UCSD-AML1 (cell line): Measurements from ENCODE around the gene SLC10A1.
"Not testable (repeated sequence)": the region's sequence is repeated elsewhere in the genome, so short reads cannot be mapped to it uniquely, and the experiment has no call there.

Experiments
- DNase-seq: peaks from one replicate; lab custom pipeline; 2025; ENCODE audit not compliant: unreplicated experiment; lab: John Stamatoyannopoulos, UW

SLC10A1 gene

DNA sequence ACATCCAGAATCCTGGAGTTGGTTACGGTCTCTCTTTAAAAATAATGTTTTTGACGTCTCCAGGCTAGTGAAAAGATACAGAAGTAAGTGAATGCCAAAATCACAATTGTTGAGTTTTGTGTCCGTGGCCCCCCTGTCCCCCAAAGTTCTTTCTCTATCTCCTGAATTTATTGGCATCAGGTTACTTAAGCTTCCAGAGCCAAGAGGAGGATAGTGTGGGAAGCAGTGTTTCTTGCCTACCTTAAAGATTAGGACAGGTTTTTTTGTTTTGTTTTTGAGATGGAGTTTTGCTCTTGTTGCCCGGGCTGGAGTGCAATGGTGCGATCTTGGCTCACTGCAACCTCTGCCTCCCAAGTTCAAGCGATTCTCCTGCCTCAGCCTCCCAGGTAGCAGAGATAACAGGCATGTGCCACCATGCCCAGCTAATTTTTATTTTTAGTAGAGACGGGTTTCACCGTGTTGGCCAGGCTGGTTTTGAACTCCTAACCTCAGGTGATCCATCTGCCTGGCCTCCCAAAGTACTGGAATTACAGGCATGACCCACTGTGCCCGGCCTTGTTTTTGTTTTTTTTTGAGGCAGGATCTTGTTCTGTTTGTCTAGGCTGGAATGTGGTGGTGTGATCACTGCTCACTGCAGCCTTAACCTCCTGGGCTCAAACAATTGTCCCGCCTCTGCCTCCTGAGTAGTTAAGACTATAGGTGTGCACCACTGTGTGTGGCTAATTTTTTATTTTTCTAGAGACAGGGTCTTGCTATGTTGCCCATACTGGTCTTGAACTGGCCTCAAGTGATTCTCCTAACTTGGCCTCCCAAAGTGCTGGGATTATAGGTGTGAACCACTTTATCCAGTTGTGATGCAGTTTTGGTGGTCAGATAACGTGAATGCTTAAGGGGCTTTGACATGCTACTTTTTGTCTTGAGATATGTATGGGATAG, 24.7 kb downstream of the SLC10A1 start:
- DNase-seq: no peak

DNA sequence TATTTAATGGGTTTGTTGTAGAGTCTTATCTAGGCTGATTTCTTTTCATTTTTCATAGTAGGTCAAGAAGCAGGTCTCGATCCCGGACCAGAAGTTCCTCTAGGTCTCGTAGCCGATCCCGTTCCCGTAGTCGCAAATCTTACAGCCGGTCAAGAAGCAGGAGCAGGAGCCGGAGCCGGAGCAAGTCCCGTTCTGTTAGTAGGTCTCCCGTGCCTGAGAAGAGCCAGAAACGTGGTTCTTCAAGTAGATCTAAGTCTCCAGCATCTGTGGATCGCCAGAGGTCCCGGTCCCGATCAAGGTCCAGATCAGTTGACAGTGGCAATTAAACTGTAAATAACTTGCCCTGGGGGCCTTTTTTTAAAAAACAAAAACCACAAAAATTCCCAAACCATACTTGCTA, 25.9 kb downstream of the SLC10A1 start:
- DNase-seq: no peak

GRCh38 chr14:69770559-69770958, 26.5 kb downstream of the SLC10A1 start:
- no peak for DNase-seq

DNA sequence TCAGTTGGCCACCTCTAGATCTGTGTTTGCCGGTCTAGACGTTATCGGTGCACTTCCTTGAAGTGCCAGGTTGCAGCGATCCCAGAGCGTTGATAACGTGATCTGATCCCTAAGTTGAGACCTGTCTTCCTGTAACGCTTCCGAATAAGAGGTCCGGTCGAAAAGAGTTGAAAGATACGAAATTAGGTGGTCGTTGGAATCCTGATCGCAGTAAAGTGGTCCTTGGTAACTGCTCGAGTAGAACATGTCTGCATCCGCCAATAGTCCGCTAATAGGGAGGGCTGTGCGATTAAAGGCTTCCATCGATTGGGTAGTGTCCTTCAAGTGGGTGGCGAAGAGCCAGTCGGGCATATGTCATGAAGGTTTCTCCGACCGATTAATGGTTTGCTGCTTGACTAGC, 27.4 kb downstream of the SLC10A1 start:
- DNase-seq: no peak

GRCh38 chr14:69768873-69769272, 28.2 kb downstream of the SLC10A1 start:
- no peak for DNase-seq

DNA sequence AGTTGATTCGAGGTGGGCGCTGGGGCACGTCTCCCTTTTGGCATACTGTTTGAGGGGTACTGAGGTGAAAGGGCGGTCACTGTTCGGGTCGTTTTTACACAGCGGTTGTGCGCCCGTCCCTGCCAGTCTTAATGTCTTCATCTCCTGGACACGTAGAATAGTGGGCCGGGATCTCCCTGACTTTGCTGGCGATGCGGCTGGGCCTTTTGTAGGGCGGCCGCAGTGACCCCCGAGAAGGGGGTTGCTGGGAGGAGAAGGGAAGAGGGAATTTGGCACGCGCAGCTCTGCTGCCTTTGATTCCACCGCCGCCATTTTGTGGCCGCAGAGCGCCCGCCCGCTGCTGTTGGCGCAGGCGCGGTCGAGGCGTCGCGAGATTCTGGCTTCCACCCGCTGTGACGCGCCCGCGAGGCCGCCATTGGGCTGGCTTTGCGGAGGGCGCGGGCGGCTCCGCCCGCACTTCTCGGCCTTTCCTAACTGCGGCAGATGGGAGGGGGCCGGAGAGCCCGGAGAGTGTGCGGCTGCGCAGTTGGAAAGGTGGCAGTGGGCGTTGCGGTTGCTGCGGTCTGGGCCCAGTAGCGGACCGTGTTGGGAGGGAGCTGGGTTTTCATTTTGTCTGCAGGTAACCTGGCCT, 29.6 kb downstream of the SLC10A1 start:
- DNase-seq: peak; percentile 91

DNA sequence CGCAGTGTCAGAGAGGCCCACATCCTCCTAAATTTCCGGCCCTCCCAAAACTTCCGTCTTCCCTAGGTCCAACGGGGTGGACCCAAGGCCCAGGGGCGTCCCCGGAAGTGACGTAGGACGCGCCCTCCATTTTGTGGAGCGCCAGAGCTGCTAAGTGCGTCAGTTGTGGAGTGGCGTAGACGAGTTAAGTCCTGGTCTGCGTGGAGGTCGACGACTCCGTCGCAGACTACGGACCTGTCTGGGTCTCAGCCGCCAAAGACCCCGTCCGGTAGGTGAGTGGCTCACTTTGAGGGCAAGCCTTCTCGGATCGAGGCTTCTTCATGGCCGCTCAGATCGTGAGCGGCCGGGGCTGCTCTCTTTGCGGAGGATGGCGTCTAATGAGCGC, 30.1 kb downstream of the SLC10A1 start, which contains the start of gene SRSF5:
SRSF5 (plus strand) TSS at position 159 of the 385 bp plus-strand sequence. CDS start 1,015 bp downstream, outside the sequence.
- peak; percentile 97 for DNase-seq

GRCh38 chr14:69763761-69764510, 33.1 kb downstream of the SLC10A1 start:
- DNase-seq: no peak

GRCh38 chr14:69760810-69761209, 36.2 kb downstream of the SLC10A1 start:
- DNase-seq: no peak

DNA sequence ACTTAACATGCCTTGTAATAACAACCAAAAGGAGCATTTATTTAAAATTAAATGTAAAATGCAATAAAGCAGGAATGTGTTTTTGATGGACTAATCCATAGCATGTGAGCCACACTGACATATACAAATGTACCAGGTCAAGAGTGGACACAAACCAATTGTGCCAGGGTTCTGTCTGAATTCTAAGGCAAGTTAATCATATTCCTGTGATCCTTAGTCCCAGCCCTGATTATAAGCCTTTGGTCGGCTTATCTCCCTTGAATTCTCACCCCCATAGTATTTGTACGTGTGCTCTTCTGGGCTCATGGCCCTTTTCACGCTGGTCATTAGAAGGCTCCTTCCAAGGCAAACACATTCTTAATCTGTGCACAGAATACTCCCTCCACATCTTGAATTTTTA, 40.7 kb downstream of the SLC10A1 start:
- DNase-seq: no peak

DNA sequence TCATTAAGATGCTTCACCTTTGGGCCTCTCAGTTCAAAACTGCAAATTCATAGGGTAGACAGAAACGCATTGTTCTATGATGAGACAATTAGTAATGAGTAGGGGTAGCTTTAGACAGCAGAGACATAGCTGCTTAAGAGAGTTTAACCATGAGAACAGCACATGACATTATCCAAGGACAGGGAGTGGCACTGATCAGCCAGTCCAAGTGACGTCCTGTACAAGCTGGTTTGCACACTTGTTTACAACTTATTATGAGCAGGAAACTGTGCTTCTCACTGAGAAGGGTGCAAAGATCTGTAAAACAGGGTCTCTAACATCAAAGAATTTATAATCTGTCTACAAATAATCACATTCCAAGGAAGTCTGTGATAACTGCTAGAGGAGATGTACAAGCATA, 41.3 kb downstream of the SLC10A1 start:
- no peak for DNase-seq

DNA sequence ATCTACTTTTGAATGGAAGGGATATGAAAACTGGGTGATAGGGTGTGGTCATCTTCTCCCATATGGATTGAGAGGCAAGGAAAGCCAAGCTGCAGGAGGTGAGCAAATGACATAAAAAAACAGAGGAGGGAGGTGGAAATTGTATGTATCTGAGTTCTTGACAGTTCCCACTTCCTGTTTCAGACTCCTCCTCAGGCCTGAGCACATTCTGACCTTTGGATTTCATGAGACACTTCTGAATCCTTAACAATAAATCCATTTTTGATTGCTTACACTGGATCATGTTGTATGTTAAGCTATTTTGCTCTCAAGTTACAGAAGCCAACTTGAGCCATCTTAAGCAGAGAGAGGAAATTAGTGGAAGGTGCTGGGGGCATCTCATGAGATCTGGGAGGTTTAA, 41.7 kb downstream of the SLC10A1 start:
- no peak for DNase-seq

DNA sequence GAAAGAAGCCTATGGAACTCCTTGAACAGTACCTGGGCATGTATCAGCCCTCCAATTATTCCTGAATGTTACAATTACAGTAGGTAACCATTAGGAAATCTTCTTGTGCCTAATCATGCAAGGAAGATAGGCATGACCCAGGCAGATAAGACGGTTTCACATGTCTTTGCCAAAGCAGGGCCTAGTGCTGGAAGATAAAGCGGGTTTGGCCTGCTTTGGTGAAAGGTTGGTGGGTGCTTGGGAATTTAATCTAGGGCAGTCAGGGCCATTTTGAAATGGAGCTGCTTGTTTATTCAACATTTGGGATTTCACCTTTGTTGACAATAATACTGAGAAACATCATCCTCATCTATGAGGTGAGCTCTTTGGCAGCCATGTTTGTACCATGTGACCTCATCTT, 42.6 kb downstream of the SLC10A1 start:
- no peak for DNase-seq

DNA sequence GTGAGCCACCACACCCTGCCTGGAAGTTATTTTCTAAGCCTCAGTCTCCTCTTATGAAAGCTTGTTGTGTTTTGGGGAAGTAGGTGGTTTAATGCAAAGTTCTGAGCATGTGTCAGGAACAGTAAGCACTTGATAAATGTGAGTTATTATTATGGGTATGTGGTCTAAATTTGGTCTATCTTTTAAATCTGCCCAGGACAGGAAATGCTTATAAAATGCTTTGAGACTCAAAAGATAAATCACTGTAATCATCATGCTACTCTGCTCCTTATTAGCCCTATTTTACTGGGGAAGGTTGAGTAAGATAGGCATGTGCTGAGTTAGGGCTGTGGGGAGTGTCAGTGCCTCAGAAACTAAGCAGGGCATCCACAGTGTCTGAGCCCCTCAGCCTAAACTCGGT, 43.2 kb downstream of the SLC10A1 start:
- DNase-seq: no peak

DNA sequence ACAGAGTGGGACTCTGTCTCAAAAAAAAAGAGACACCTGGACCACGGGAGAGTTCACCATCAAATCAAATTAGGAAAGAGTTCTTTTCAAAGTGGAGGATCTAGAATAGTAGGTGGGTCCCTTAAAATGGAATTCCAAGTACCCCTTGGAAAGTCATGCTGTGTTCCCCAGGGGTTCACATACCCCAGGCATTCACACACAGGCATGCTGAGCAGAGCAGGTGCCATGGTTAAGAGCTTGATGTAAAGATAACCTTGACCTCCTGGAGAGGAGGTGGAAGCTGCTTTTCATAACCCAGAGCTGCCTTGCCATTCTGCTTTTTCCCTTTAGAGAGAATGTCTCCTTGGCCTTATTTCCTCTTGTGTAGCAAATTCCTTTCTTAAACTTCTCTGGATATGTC, 44.3 kb downstream of the SLC10A1 start:
- no peak for DNase-seq

DNA sequence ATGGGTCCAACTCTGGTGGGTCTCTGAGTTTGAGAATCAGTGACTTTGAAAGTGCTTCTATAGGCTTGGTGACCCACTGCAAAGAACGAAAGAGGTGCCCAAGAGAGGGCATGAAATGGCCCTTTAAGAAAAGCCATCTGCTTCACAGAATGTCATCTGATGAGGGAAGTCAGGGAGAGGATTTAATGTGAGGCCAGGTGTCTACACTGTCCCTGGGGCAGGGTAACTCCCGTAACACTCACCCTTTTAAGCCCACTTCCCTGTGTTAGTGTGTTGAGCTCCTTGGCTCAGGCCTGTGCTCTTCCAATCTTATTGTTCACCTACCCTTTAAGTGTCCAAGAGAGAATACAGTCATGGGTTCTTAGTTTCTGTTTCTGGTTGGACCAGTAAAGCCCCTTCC, 46.5 kb downstream of the SLC10A1 start:
- no peak for DNase-seq

GRCh38 chr14:69749956-69750355, 47.1 kb downstream of the SLC10A1 start:
- no peak for DNase-seq

GRCh38 chr14:69741055-69741454, 56.0 kb downstream of the SLC10A1 start:
- no peak for DNase-seq

GRCh38 chr14:69736405-69736804, 60.6 kb downstream of the SLC10A1 start:
- not testable (repeated sequence) for DNase-seq

DNA sequence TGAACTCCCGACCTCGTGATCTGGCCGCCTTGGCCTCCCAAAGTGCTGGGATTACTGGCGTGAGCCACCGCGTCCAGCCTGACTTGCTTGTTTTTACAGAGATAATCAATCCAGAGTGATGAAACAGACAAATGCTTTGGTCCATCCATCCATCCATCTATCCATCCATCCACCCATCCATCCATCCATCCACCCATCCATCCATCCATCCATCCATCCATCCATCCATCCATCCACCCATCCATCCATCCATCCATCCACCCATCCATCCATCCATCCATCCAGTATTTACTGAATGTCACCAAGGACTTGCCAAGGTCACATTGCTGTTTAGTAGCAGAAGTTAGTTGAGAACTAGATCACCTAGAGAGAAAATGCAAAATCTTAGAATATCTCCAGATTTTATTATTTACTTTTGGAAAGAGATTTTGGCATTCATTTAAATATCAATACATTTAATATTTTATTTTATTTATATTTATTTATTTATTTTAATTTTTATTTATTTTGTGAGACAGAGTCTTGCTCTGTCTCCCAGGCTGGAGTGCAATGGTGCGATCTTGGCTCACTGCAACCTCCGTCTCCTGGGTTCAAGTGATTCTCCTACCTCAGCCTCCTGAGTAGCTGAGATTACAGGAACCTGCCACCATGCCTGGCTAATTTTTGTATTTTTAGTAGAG, 65.0 kb downstream of the SLC10A1 start:
- DNase-seq: not testable (repeated sequence)

DNA sequence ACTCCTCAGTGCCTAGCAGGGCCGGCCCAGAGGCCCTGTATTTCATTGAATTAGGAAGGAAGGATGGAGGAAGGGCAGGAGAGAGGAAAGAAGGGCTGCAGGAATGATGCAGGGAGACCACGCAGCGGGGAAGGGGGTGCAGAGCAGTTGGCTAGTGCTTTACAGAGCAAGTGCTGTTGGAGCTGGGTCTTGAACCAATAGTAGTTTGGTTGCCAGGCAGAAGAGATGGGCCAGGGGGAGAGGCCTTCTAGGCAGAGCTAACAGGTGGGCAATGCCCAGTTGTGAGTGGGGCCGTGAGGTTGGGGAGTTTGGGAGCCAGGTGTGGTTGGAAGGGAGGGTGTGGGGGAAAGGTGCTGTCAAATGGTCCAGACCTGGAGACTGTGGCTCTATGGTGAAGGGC, 69.2 kb downstream of the SLC10A1 start:
- DNase-seq: no peak
